Fibroblast of skin of left quadriceps (primary cell): ENCODE measurements around the gene SLC17A1.

Experiments
- DNase-seq, 2 experiments: peaks; one replicate each; pipeline ENCODE4 v3.0.0-alpha.2; 2013; ENCODE audit warnings: low read depth in 2 of 2

Gene SLC17A1

GRCh38 chr6:25831532-25832306 lies at the start of gene SLC17A1:
SLC17A1 (minus strand) TSS chr6:25832052; CDS start chr6:25830557, 1,495 bp downstream.
- no peak for DNase-seq

- DNase-seq: no peak
These were observed 48.7 kb upstream of the SLC17A1 start for GRCh38 chr6:25880601-25881000.

- no peak for DNase-seq
These were observed 47.0 kb upstream of the SLC17A1 start for GRCh38 chr6:25878721-25879322.

- no peak for DNase-seq
These were observed 44.2 kb upstream of the SLC17A1 start for GRCh38 chr6:25875926-25876602.

- no peak for DNase-seq
These were observed 43.7 kb upstream of the SLC17A1 start for GRCh38 chr6:25875563-25875905.

- no peak for DNase-seq
These were observed 43.1 kb upstream of the SLC17A1 start for GRCh38 chr6:25874822-25875562.

- DNase-seq: no peak
These were observed 42.3 kb upstream of the SLC17A1 start, which contains the start of gene SLC17A3 for GRCh38 chr6:25874118-25874517. SLC17A3 (minus strand) TSS chr6:25874243; CDS start chr6:25868387, 5,856 bp downstream.

GRCh38 chr6:25872814-25873213 lies 41.0 kb upstream of the SLC17A1 start:
- no peak for DNase-seq

GRCh38 chr6:25869840-25870239 lies 38.0 kb upstream of the SLC17A1 start:
- no peak for DNase-seq

GRCh38 chr6:25868436-25869183 lies 36.8 kb upstream of the SLC17A1 start:
- no peak for DNase-seq

- no peak for DNase-seq
These were observed 34.2 kb upstream of the SLC17A1 start for GRCh38 chr6:25866011-25866410.

- DNase-seq: no peak
These were observed 31.5 kb upstream of the SLC17A1 start for GRCh38 chr6:25863360-25863759.

GRCh38 chr6:25862199-25862598 lies 30.3 kb upstream of the SLC17A1 start:
- no peak for DNase-seq

GRCh38 chr6:25852756-25853155 lies 20.9 kb upstream of the SLC17A1 start:
- no peak for DNase-seq

- no peak for DNase-seq
These were observed 20.1 kb upstream of the SLC17A1 start for GRCh38 chr6:25851961-25852360.

GRCh38 chr6:25844518-25844917 lies 12.7 kb upstream of the SLC17A1 start:
- DNase-seq: no peak

- DNase-seq: no peak
These were observed 10.7 kb upstream of the SLC17A1 start for GRCh38 chr6:25842526-25842925.

- no peak for DNase-seq
These were observed 3.8 kb upstream of the SLC17A1 start for GRCh38 chr6:25835442-25836283.

GRCh38 chr6:25834950-25835349 lies 3.1 kb upstream of the SLC17A1 start:
- DNase-seq: no peak

GRCh38 chr6:25833136-25833535 lies 1.3 kb upstream of the SLC17A1 start:
- DNase-seq: no peak

GRCh38 chr6:25832670-25833069 lies 818 bp upstream of the SLC17A1 start:
- DNase-seq: no peak
